Endothelial cell of umbilical vein (primary cell): Measurements from ENCODE around the gene COL4A1.

Source experiments
- CTCF ChIP-seq, 2 donors: IDR thresholded peaks; 1 replicate in 1 of 2; 2 replicates in 1 of 2; pipeline ENCODE4 v1.5.1; 2011; ENCODE audit warnings: low read length in 2 of 2, mild to moderate bottlenecking in 2 of 2, moderate library complexity in 2 of 2, control low read depth in 1 of 2, inconsistent platforms in 1 of 2, low read depth in 1 of 2; ENCODE audit not compliant: insufficient read depth in 1 of 2; ENCODE audit errors: extremely low read depth in 1 of 2
- EZH2 ChIP-seq: IDR thresholded peaks from 2 replicates; pipeline ENCODE4 v1.6.1; 2012; ENCODE audit warnings: borderline replicate concordance, low read depth, mild to moderate bottlenecking, moderate library complexity, low read length, inconsistent platforms; ENCODE audit not compliant: severe bottlenecking
- FOS ChIP-seq: IDR thresholded peaks from 2 replicates; pipeline ENCODE4 v1.6.1; 2011; ENCODE audit warnings: mild to moderate bottlenecking, low read length, moderate library complexity, borderline replicate concordance; ENCODE audit not compliant: insufficient read depth
- GATA2 ChIP-seq: IDR thresholded peaks from 2 replicates; pipeline ENCODE4 v1.7.0; 2011; ENCODE audit warnings: low read depth, mild to moderate bottlenecking, moderate library complexity, mixed read lengths, low read length; ENCODE audit not compliant: insufficient read length, insufficient read depth
- JUN ChIP-seq: IDR thresholded peaks from 2 replicates; pipeline ENCODE4 v1.6.1; 2011; ENCODE audit warnings: borderline replicate concordance, low read depth; ENCODE audit not compliant: insufficient read length, insufficient read depth
- MAX ChIP-seq: IDR thresholded peaks from 2 replicates; pipeline ENCODE4 v1.6.1; 2011; ENCODE audit not compliant: insufficient read depth, insufficient read length
- POLR2A ChIP-seq: IDR thresholded peaks from 2 replicates; pipeline ENCODE4 v1.6.1; 2012; ENCODE audit warnings: low read depth, mild to moderate bottlenecking, control low read depth, low read length
- POLR2AphosphoS5 ChIP-seq: IDR thresholded peaks from 2 replicates; pipeline ENCODE4 v1.6.1; 2012; ENCODE audit warnings: low read depth, mild to moderate bottlenecking, control low read depth, low read length, moderate library complexity; ENCODE audit not compliant: insufficient read depth

- no peak for TF ChIP-seq EZH2
- no peak for TF ChIP-seq CTCF (IDR thresholded peaks at IDR 0.05; ENCODE audit: extremely low read depth in 1 of 2, insufficient read depth in 1 of 2, low read depth in 1 of 2, low read length in 2 of 2)
- TF ChIP-seq POLR2AphosphoS5: no peak
- TF ChIP-seq POLR2A: no peak
- TF ChIP-seq JUN: no peak
- TF ChIP-seq GATA2: no peak
- TF ChIP-seq MAX: no peak
- no peak for TF ChIP-seq FOS
Observed at GRCh38 chr13:110206185-110206584, 100.8 kb downstream of the COL4A1 start.
